HG03469 (cell line): ENCODE results near the gene EDC4.
"Not testable (repeated sequence)": the region's sequence is repeated elsewhere in the genome, so short reads cannot be mapped to it uniquely, and the experiment has no call there.

ENCODE experiments used
- ATAC-seq: cut with Tn5 transposase; IDR thresholded peaks from one replicate; pipeline ENCODE4 v1.9.1; 2021; ENCODE audit warnings: mild to moderate bottlenecking, moderate library complexity, moderate number of reproducible peaks; ENCODE audit not compliant: unreplicated experiment

EDC4 gene

DNA sequence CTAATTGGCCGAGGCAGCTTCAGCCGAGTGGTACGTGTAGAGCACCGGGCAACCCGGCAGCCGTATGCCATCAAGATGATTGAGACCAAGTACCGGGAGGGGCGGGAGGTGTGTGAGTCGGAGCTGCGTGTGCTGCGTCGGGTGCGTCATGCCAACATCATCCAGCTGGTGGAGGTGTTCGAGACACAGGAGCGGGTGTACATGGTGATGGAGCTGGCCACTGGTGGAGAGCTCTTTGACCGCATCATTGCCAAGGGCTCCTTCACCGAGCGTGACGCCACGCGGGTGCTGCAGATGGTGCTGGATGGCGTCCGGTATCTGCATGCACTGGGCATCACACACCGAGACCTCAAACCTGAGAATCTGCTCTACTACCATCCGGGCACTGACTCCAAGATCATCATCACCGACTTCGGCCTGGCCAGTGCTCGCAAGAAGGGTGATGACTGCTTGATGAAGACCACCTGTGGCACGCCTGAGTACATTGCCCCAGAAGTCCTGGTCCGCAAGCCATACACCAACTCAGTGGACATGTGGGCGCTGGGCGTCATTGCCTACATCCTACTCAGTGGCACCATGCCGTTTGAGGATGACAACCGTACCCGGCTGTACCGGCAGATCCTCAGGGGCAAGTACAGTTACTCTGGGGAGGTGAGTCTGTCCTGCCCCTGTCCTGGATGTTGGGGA, 36.3 kb downstream of the EDC4 start:
- no peak for ATAC-seq

DNA sequence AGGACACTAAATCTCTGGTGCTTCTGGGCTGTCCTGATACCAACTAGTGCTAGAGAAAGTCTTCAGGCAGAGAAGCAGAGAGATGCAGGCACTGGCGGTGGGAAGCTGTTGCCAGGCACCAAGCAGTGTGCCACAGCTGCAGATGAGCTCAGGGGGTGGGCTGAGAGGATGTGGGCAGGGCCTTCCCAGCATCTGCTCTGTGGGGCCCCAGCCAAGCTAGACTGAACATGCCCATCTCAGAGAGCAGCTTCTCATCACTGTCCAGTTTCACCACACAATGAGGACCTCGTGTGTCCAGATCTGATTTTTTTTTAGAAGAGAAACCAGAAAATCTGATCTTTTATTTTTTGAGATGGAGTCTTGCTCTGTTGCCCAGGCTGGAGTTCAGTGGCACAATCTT, 37.3 kb downstream of the EDC4 start:
- no peak for ATAC-seq

DNA sequence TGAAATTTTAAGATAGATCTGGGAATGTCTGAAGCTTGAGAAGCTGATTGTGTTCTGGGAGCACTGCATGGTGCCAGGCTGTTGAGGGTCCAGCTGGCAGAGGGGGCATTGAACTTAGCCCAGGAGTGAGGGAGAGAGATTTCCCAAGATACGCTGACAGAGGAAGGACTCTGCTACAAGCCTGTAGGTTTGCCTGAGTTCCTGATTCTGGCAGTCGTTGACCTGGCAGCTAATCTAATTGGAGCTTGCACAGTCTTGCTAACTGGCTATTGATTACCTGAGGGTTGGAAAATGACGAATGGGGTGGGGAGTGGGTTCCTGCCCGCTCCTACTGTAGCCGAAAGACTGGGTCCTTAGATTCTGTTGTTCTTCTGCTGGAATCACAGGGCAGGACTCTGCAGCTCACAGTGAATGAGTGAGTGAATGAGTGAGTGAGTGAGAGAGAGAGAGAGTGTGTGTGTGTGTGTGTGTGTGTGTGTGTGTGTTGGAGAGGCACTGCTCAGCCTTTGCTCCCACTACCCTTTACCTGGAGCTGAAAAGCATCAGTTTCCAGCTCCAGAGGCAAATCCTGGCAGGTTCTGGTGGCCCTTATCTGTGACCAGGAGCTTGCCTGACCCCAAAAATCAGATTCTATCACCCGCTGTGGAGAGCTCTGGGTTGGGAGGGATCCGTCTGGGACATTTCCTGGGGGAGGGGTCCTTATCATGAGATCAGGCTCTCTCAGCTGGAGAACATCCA, 42.1 kb downstream of the EDC4 start:
- ATAC-seq = no peak

DNA sequence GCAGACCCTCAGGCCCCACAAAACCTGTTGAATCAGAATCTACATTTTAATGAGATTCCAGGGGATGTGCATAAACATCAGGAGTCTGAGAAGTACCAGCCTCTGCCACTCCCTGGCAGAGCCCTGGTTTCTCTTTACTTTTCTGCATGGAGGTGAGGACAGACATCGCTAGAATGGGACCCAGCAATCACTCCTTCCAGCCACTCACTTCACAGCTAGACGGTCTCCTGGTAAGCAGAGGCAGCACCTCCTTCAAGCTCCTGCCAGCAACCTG, 42.6 kb downstream of the EDC4 start:
- not testable (repeated sequence) for ATAC-seq

DNA sequence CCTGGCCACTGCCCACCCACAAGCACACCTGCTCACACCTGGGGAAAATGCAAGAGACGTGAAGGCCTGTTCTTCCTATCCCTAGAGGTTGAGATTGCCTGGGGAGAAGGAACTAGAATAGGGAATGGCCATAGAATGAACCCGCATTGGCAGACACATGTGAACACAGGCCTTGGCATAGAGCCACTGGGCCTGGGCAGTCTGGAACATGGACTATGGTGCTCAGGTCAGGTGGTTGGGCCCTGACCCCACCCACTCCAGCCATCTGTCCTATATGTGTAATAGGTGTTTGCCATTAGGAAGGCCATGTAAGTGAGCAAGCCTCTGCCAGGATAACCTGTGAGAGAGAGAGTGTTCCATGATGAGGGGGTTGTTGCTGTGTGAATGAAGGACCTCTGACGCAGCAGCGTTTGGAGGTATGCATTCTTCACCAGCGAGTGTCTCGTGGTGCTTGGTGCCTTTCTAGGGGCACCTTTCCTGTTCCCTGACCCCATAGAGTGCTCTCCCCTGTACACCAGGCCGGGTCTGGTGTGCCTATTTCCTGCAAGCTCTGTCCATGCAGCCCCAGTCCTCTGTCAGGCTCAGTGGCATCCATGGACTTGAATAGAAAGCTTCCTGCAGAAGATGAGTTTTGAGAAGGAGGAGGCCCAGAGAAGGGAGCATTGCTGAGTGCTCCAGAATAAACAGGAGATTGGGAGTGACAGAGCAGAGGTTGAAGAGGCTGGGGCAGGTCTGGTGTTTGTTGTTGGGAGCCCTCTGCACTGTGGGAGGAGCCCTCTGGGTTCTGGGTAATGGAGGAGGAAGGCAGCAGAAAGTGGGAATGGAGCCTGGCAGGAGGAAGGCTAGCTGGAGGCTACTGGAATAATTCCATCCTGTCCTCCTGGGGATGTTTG, 43.2 kb downstream of the EDC4 start:
- ATAC-seq = no peak

DNA sequence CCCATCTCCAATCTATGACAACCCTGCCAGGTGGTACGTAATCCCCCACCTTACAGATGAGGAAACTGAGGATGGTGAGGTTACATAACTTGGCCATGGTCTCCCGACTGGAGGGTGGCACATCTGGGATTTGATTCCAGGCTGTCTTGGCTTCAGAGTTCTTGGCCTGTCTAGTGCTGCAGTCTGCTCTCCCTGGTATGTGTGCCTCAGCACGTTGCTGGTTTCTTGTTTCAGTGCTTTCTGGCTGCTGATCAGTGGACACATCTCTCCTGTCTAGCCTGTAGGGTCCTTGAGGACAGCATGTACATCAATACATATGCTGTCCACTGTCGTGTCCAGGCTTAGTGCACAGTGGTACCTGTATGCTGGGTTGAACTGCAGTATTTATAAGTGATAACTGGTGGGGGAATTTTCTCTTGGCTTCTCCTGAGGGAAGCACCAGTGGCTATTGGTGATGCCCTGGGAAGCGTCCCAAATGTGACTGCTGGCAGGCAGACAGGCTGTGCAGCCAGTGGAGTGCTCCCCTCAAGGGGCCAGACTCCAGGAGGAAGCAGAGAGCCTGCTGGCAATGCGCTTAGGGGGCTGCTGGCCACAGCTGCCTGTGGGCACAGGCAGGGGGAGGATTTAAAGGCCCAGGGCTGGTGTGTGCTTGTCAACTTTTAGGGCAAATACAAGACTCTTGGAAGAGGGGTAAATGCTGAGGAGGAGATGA, 44.4 kb downstream of the EDC4 start:
- ATAC-seq = no peak

DNA sequence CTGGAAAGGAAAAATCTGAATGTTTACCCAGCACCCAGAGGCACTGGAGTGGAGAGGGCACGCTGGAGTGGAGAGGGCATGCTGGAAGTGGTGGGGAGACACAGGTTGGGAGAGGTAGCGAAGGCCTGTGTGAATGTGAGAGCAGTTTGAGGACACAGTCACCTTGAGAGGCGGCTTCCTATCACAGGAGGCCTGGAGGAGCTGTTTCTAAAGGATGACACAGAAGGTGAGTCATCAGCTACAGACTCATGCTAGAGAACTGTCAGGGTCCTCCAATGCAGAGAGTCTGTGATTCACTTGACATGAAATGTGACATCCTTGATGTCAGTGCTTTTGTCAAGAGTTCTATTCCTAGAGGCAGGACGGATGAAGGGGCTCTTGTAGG, 45.0 kb downstream of the EDC4 start:
- ATAC-seq = no peak

DNA sequence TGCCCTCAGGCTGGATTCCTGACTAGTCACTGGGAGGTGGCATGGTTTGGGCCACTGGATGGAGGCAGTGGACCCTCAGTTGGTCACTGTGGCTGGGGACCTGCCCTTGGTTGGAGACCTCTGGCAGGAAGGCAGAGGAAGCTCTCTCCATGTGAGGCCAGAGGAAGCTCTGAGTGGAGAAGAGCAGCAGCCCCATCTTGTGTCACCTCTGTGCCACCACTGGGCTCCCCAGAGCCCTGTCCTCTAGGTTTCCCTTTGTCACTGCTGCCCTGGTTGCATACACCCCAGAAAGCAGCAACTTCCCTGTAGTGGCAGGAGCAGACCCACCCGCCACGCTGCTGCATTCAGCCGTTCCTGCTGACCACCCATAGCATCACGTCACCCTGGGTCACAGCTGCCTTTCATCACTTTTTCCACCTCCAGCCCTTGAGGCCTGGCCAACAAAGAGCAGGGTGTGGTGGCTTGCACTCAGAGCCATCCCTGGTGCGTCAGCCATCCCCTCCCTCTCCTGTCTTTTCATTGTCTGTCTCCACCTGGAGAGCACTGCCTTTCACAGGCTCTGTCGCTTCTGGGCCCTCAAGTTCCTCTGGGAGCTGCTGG, 46.9 kb downstream of the EDC4 start:
- ATAC-seq = no peak

DNA sequence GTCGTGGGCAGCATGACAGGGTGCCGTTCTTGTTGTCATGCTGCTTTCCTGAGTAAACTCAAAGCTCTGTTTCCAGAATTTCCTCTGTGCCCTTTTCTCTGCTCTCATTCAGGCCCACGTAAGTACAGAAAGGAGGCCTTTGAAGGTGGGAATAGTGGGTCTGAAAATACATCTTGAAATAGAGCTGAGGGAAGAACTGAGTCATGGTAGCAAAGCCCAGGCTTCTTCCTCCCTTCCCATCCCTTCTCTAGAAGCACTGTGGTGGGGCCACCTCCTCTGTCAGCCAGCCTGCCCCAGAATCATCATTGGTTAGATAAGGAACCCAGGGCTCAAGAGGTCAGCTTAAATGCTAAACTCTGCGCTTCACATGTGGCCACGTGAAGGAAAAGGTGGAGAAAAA, 49.4 kb downstream of the EDC4 start:
- ATAC-seq = no peak

DNA sequence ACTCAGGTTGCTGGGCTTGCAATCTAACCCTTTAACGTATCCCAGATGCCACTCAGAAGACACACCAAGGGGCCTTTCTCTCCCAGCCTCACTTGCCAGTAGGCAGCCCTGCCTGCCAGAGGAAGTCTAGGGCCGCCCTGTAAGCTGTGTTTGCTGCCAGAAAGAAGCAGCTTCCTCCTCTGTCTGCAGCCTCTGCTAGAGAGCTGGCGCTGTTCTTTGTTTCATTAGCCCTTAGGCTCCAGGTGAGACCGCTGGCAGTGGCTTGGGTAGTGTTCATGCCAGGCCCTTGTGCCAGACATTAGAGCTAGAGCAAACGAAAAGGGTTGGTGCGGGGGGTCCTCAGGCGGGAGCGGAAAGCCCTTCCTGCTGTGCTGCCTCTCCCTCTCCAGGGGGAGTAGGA, 49.9 kb downstream of the EDC4 start:
- ATAC-seq = no peak

DNA sequence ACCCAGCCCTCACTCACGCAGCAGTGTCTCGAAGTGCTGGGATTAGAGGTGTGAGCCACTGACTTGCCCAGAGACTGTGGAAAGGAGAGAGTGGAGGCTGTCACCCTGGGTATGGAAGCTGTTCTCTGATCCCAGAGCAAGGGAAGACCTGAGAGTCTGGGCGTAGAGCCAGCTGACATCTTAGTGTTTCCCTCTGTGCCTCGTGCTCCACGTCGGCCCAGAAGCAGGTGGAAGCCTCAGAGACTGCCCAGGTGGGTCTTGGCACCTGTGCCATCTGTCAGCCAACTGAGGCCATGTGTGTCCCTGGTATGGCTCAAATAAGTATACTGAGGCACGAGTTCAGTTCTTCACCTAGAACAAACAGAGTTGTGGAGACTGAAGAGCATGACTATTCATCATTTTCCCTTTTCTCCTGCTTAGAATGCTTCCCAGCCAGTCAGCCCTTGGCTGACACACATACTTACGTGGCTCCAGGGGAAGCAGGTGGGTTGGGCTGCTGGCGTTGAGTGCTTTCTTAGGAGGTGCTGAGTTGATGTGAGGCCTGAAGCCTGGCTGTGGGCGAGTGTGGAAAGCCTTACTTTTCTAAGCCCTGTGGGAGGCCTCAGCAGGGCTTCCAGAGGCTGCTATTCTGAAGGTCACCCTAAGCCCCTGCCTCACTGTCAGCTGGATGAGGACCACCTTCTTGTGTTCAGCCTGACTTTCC, 50.7 kb downstream of the EDC4 start:
- ATAC-seq = no peak

DNA sequence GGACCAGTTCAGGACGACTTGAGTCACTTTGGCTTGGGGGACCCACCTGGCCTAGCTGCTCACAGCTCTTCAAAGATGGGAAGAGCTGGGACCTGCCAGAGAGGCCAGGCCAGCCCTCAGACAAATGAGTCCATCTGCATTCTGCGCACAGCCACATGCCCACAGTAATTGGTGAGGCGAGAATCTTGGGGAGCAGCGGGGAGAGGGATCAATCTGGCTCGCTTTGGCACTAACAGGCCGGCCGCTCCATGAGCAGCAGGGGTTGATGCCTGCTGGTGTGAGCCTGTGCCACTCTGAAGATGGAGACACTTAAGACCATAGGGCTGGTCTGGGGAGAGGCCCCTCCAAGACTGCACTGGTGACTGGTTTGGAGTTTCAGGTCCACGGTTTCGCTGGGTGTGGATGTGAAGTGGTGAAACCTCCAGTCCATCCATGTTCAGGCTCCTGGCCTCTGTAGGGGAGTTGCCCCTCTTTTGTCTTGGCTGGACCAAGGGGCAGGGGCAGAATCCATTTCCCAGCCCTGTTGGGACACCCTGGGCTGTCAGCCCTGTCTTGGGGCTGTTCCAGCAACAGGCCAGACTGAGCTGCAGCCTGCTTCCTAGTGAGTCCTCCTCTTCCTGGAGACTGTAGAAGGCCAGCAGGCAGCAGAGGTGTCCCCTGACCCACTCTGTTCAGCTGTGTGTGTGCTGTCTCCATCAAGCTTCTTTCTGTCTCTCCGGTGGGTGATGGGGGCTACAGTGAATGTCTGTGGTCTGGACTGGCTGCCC, 51.5 kb downstream of the EDC4 start:
- ATAC-seq = no peak

DNA sequence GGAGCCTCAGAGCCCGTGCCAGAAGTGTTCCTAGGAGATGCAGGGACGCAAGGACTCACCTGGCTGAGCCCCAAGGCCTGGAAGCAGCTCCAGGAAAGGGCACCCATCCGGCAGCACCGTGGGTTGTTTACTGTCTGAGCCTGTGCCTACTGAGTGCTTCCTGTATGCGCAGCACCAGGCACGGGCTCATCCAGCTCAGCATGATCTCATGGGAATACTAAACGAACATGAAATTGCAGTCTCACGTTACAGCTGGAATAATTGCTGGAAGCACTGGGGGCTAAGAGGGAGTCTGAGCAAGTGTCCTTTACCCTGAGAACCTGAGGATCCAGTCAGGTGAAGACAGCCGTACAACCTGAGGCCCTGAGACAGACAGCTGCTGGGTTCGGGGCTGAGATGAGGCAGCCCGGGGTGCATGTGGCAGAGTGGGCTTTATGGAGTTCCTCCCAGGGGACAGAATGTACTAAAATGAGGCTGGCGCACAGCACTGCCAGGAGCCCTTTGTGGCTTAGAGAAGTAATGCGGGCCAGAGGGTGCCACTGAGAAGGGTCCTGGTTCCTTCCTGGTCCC, 53.4 kb downstream of the EDC4 start:
- no peak for ATAC-seq

DNA sequence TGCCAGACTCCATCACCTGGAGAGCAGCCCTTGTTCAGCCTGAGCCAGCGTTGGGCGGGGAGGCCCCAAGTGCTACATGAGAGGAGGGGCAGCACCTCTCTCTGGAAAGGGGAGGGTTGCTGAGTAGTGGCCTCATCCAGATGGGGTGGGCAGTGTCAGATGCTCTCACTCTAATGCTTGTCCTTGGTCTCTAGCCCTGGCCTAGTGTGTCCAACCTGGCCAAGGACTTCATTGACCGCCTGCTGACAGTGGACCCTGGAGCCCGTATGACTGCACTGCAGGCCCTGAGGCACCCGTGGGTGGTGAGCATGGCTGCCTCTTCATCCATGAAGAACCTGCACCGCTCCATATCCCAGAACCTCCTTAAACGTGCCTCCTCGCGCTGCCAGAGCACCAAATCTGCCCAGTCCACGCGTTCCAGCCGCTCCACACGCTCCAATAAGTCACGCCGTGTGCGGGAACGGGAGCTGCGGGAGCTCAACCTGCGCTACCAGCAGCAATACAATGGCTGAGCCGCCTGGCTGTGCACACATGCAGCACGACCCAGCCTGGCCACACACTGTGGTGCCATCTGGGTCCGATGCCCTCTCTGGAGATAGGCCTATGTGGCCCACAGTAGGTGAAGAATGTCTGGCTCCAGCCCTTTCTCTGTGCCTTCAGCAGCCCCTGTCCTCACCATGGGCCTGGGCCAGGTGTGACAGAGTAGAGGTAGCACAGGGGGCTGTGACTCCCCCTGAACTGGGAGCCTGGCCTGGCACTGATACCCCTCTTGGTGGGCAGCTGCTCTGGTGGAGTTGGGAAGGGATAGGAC, 54.5 kb downstream of the EDC4 start:
- ATAC-seq = no peak

DNA sequence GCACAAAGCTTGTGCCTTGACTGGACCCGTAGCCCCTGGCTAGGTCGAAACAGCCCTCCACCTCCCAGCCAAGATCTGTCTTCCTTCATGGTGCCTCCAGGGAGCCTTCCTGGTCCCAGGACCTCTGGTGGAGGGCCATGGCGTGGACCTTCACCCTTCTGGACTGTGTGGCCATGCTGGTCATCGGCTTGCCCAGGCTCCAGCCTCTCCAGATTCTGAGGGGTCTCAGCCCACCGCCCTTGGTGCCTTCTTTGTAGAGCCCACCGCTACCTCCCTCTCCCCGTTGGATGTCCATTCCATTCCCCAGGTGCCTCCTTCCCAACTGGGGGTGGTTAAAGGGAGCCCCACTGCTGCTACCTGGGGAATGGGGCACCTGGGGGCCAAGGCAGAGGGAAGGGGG, 55.3 kb downstream of the EDC4 start:
- no peak for ATAC-seq

DNA sequence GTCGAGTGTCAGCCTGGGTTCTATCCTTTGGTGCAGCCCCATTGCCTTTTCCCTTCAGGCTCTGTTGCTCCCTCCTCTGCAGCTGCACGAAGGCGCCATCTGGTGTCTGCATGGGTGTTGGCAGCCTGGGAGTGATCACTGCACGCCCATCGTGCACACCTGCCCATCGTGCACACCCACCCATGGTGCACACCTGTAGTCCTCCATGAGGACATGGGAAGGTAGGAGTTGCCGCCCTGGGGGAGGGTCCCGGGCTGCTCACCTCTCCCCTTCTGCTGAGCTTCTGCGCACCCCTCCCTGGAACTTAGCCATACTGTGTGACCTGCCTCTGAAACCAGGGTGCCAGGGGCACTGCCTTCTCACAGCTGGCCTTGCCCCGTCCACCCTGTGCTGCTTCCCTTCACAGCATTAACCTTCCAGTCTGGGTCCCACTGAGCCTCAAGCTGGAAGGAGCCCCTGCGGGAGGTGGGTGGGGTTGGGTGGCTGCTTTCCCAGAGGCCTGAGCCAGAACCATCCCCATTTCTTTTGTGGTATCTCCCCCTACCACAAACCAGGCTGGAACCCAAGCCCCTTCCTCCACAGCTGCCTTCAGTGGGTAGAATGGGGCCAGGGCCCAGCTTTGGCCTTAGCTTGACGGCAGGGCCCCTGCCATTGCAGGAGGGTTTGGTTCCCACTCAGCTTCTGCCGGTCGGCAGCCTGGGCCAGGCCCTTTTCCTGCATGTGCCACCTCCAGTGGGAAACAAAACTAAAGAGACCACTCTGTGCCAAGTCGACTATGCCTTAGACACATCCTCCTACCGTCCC, 55.9 kb downstream of the EDC4 start:
- no peak for ATAC-seq

DNA sequence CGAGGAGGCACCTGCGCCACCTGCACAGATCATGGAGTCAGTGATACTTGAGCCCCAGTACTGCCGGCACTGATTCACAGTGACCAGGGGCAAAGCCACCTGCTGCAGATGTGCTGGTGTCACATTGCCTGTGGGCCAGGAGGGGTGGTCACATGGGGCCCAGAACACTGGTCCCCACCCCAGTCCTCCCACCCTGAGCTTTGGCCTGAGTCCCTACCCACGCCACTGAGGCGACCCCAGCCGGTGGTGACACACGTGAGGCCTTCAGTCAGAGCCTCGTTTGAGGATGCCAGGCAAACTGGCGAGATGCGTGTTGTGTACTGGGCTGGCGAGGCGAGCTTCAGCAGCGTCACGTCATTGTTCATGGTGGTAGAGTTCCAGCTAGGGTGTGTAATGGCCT, 57.3 kb downstream of the EDC4 start:
- no peak for ATAC-seq
